D341Med (cell line): ENCODE measurements around the gene UBAC1.
"Not testable (repeated sequence)": the region's sequence is repeated elsewhere in the genome, so short reads cannot be mapped to it uniquely, and the experiment has no call there.

Experiments used
- DNase-seq: peaks from one replicate; pipeline ENCODE4 v3.0.0; 2012; ENCODE audit warnings: low spot score

The UBAC1 gene

GRCh38 chr9:135901031-135901758 is 60.0 kb downstream of the UBAC1 start:
- DNase-seq: no peak

GRCh38 chr9:135898634-135899407 is 62.4 kb downstream of the UBAC1 start:
- DNase-seq: no peak

- DNase-seq: no peak
Measured at GRCh38 chr9:135896626-135897025, 64.5 kb downstream of the UBAC1 start.

- no peak for DNase-seq
Measured at GRCh38 chr9:135896205-135896604, 65.0 kb downstream of the UBAC1 start.

- DNase-seq: no peak
Measured at GRCh38 chr9:135895202-135895848, 65.8 kb downstream of the UBAC1 start.

- no peak for DNase-seq
Measured at GRCh38 chr9:135893104-135893503, 68.1 kb downstream of the UBAC1 start.

GRCh38 chr9:135892327-135892726 is 68.8 kb downstream of the UBAC1 start:
- not testable (repeated sequence) for DNase-seq

- DNase-seq: no peak
Measured at GRCh38 chr9:135891027-135891631, 70.0 kb downstream of the UBAC1 start.

- DNase-seq: no peak
Measured at GRCh38 chr9:135890190-135891026, 70.8 kb downstream of the UBAC1 start.

GRCh38 chr9:135889564-135890189 is 71.5 kb downstream of the UBAC1 start:
- no peak for DNase-seq

- DNase-seq: no peak
Measured at GRCh38 chr9:135888766-135889394, 72.3 kb downstream of the UBAC1 start.

- DNase-seq: no peak
Measured at GRCh38 chr9:135888126-135888765, 72.9 kb downstream of the UBAC1 start.

GRCh38 chr9:135887585-135888050 is 73.6 kb downstream of the UBAC1 start:
- no peak for DNase-seq

- no peak for DNase-seq
Measured at GRCh38 chr9:135887021-135887507, 74.1 kb downstream of the UBAC1 start.

GRCh38 chr9:135886147-135886981 is 74.8 kb downstream of the UBAC1 start:
- DNase-seq: no peak

- peak; percentile 60 for DNase-seq
Measured at GRCh38 chr9:135885100-135885853, 75.9 kb downstream of the UBAC1 start.

- no peak for DNase-seq
Measured at GRCh38 chr9:135884328-135885035, 76.7 kb downstream of the UBAC1 start.
